Dermis blood vessel endothelial cell (primary cell): Measurements from ENCODE around the gene SEMA3E. TPM values are rescaled to one million over a fixed set of nuclear protein-coding genes. Genes with fewer than 3 reads are reported as not detected.

Source experiments
- DNase-seq: peaks from one replicate; pipeline ENCODE4 v3.0.0; 2010
- total RNA-seq: library from RNA; depleted of rRNA; stranded (reverse); fragments of >200 nt; gene quantifications from 2 replicates; pipeline ENCODE4 v1.2.3, GENCODE V29; 2014

Gene SEMA3E
- total RNA-seq, 1 donor from 2014 or later = 0.34 TPM

DNA sequence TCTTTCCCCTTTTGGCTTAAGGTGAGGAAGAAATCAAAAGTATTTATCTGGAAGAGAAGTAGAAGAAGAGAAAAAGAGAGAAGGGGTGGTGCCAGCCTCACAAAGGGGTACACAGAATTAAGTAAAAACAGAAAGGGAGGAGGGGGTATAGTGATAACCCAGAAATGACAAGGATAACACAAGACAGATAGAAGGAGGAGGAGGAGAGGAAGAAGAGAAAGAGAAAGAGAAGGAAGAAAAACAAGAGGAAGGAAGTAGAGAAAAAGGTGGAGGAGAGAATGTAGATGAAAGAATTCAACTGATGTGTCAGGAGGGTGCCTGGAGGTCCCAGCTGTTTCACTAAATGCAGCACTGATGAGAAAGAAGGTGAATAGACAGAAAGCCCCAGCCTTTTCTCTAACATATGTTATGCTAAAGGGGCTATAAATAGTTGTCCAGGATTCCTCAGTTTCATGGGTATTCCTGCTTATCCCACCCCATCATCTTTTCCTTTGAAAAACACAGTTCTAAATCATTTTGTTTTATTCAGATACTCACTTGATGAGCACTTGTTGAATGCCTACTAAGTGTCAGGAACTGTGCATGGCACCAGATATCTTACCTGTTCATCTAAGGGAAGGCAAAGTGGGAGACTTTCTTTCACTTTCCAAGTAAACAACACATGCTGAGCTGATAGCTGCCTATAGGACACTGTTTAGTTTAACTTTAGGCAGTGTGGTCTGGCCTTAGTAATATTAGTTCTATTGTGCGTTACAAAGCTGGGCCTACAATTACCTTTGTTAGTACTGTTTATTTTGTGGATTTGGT is 8.0 kb downstream of the SEMA3E start:
- DNase-seq = no peak

DNA sequence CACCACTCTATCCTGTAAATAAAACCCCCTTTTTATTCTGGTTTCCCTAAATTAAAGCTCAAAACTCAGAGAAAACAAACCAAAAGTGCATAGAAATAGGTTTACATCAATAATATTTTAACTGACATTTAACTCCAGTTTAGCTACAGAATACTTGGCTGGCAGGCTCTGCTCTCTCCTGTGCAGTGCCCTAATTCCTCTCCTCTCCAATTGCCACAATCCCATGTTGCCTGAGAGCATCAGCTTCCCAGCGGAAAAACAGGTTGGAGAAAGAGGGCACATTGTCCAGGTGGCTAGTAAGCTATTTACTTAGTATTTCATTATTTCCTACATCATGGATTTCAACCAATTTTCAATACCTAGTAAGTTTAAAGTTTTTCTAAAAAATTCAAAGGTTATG is 8.7 kb downstream of the SEMA3E start:
- DNase-seq = no peak

DNA sequence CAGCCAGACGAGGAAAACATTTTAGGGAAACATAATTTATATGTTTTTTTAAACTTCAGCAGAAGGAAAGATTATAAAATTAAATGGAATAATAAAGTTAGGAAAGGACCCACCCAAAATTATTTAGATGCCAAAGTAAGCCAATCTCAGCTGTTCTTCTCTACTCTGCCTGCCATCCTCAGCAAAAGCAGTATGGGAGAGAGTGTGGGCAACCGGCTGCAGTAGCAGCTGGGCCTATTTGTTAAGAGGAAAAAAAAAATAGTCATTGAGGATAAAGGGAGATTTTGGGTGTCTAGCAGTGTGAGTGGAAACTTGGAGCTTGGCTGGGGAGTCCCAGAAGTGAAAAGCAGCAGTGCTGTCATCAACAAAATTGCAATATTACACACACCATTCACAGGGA is 15.4 kb downstream of the SEMA3E start:
- no peak for DNase-seq

DNA sequence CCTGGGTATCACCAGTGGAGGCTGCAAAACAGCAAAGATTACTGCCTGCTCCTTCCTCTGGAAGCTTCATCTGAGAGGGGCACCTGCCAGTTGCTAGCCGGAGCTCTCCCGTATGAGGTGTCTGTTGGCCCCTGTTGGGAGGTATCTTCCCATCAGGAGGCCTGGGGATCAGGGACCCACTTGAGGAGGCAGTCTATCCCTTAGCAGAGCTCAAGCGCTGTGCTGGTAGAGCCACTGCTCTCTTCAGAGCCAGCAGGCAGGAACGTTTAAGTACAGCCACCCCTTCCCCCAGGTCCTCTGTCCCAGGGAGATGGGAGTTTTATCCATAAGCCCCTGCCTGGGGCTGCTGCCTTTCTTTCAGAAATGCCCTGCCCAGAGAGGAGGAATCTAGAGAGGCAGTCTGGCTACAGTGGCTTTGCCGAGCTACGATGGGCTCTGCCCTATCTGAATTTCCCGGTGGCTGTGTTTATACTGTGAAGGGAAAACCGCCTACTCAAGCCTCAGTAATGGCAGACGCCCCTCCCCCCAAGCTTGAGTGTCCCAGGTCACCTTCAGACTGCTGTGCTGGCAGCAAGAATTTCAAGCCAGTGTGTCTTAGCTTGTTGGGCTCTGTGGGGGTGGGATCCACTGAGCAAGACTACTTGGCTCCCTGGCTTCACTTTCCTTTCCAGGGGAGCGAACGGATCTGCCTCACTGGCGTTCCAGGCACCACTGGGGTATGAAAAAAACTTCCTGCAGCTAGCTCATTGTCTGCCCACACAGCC is 19.6 kb downstream of the SEMA3E start:
- DNase-seq = no peak

DNA sequence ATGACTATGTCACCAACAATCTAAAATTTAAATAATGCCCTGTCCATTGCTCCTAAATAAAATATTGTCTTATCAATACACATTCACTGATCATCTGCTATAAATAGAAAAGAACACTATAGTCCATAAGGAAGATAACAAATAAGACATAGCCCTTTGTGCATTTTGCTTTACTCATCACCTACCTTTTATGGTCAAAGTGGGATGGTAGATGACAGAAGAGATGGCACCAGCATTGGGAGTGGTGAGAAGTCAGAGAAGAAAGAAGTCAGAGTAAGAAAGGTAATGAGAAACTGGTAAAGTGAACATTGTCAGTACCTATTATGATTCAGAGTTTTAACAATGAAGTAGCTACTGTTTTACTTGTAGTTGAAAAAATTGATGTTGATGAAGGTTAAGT is 31.1 kb downstream of the SEMA3E start:
- DNase-seq = no peak

DNA sequence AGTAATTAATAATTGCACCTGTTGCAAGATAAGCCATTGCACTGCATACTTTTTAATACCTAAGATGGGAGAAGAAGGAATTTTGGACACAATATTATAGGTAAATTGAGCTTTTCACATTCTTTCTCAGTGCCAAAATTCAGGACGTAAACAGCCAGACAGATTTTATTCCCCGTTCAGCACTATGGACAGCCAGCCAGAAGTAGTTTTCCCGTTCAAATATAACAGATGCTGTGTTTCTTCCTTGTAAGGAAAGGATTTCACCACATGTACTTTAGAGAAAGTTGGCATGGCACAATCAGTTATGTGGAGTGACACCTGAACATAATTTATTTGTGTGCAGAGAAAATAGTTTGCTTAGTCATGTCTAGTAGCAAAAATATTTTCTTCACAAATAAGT is 34.8 kb downstream of the SEMA3E start:
- no peak for DNase-seq

DNA sequence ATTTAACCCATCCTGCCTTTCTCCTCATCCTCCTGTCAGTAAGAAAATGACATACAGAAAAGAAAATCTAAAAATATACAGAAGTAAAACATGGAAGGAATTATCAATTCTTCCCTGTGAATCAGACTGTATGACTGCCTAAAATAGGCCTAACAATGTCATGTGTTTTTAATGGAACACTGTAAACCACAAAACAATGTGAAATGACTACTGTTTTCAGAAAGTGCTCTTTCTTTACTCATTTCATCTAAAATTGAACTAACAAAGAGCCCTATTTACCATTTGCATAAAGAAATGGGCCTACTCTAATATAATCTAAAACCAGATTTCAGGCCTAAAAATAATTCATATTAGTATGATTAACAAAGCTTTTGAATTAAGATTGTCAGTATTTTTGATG is 35.7 kb downstream of the SEMA3E start:
- DNase-seq = no peak

DNA sequence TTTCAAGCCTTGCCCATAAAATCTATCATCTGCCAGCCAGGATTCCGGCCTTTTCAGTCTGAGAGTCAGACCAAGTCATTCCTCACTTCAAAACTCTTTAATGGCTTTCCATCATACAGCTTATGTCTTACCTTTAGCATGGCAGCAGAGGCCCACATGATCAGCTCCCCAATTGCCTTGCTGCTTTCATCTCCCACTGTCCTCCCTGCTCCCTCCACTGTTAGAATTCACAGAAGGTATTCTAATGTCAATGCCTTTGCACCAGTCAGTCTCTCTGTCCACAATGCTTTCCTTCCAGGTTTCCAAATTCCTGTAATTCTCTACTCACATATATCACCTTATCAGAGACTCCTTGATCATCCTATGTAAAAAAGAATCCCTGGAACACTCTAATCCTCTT is 37.2 kb downstream of the SEMA3E start:
- DNase-seq = no peak

DNA sequence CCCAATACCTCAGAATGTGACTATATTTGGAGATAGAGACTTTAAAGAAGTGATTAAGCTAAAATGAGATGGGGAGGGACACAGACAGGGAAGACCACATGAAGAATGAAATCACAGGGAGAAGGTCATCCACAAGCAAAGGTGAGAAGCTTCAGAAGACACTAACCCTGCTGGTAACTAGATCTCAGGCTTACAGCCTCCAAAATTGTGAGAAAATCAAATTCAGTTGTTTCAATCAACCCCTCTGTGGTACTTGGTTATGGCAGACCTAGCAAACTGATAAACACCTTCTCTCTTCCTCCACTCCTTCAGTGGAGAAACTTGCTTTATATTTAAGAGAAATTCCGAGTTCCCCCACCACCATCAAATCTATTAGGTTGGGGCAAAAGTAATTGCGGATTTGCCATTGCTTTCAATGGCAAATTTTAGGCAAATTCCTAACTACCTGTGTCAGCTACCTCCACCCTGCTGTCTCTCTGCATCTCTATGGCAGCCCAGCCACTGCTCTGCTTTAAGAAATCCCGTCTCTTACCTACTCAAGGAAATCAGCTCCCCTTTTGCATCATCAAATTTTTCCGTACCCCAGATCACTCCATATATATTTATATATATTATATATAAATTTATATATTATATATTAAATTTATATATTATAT is 38.2 kb downstream of the SEMA3E start:
- no peak for DNase-seq

DNA sequence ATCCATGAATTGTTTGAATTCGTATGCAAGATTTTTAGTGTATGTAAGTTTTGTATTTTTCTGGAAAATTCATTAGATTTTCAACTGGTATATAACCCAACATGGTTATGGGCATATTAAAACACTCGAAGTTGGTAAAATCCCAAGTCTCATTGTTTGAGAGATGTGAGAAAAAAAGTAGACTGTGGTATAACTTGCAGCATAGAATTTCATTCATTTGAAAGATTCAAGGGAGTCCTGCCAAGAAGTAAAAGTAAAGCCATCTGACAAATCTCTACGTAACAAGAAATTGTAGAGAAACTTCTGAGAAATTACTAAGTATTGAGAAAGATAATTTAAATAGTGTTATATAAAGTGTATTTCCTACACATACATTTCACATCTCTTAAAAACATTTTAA is 40.2 kb downstream of the SEMA3E start:
- DNase-seq = no peak

DNA sequence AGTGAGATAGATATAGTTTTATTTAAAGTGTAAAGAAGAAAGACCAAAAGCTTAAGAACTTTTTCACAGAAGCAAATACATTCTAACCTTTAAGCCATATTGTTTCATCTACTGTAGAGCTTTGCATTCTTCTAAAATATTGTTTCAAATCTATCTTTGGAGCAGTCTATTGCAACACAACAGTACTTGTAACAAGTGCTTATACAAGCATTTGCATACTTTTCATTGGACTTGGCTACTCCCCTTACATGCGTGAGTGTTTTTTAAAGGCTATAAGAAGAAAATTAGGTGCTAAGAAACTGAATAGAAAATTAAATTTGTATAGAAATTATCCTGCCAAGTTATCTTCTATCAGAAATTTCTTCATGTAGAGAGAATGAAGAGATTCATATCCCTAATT is 45.3 kb downstream of the SEMA3E start:
- DNase-seq = no peak

DNA sequence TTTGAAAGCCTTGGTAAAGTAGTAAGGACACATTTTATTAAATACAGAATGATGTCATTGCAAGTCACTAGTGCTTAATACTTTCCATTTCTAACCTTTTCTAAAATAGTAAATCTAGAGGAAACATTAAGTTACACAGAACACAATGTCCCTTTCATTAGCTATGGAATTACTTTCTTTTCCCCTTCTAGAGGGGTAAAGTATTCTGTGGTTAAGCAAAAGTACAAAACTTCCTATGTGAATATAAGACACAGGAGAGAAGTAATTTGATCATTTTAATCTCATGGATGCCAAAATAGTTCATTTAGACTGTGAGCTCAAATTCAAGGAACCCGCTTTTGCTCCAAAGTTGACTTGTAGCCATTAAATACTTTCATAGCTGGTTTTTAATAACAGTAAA is 49.8 kb downstream of the SEMA3E start:
- DNase-seq = no peak

DNA sequence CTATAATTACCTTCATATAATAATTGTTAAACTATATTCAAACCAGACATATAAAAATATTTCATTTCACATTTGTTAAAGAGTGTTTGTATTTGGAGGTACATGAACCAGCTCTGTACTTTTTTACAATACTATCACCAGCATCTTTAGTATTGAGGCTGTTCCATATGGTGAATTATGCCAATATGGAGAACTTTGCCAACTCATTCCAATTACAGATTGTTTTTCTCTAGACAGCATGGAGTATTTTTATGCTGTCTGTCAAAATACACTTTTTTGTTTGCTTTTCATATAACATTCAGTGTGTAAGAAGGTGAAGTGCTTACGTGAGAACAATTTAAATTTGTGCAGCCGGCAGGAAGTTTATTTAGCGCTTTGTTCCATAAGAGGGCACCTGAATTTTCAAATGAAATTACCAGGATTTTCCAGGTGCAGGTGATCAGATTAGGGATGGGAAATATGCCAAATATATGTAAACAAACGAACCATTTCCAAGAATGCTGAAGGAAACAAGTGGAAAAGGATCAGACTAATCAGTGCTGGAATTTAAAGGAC is 54.9 kb downstream of the SEMA3E start:
- no peak for DNase-seq

DNA sequence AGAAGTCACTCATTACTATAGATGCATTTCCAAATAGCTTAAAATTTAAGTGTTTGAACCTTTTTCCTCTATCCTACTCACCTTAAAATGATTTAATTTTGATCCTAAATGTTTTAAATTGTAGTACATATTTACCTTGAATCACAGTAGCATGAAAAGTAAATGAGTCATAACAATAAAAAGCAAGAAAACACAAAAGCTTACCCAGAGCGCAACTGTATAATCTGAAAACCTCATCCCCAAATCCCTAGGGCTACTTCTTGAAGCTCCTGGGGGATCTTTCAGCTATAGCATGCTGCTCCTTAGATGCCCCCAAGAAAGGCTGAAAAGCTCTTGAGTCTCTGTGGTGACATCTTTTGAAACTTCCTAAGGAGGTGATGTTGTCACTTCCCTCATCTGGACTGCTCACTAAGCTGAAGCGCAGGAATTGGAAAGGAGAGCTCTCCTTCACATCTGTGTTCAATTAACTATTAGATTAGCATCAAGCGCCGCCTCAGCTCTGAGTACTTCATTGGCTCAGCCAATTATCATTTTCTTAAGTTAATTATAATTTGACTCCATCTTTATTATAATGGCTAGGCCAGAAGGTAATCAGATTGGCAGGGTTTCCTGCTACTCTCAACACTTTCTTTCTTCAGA is 60.2 kb downstream of the SEMA3E start:
- DNase-seq = no peak

DNA sequence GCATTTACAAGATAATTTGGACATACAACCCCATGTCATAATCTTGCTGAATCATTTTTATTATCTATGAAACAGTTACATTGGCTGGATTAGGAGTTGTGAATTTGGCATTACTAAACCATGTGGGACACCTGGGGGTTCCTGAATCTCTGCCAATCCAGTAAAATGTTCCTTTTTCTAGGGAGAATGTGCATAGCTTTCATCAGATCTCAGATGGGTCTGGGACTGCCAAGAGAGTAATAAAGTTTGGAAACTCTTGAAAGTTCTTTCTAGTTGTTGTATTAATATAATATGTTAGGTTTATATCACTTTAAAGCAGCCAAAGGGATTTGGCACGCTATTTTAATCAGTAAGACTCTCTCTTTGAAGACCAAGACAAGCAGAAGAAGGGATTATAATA is 62.7 kb downstream of the SEMA3E start:
- DNase-seq = no peak

DNA sequence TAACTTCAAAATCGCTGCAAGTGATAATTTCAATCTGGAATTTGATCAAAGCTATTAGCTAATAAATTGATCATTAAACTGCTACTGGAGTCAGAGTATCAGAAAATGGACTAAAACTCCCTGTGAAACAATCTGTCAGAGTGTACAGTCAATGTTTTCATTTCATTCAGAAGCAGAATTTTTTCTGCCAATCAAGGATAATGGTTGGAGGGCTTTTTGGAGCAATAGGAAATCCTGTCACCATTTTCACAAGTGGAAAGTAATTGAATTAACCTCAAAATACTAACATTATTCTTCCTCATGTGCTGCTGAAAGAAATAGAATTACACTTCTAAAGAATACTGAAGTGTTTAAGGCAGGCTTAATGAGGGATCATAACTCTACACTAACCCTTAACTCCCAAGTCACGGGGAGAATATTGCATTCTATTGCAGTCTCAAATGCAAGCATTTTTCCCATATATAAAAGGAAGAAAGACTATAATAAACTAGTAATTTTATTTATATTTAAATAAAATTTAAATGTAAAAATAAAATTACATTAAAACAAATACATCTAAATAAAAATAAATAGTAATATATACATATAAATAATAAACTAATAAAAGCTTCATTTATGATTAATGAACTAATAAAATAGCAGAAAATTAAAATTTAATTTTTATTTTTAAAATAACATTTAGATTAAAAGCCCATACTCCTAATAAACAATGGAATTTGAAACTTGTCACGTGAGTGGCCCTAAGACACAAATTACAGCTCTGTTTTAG is 67.1 kb downstream of the SEMA3E start:
- no peak for DNase-seq

DNA sequence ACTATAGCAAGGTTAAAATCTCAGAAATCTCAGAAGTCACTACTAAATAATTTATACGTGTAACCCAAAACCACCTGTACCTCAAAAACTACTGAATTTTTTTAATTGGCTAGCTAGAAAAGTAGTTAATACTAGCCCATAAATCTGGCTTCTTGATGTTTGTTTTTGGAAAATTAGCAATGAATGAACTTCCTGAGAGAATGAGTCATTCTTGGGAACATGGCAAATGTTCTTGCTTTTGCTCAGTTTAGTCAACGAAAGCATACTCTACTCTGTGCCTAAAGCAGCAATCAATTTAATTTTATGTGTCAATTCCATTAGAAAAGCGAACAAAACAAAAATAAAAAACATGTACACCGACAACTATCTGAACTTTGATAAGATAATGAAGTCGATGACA is 69.2 kb downstream of the SEMA3E start:
- DNase-seq = peak; percentile 30

DNA sequence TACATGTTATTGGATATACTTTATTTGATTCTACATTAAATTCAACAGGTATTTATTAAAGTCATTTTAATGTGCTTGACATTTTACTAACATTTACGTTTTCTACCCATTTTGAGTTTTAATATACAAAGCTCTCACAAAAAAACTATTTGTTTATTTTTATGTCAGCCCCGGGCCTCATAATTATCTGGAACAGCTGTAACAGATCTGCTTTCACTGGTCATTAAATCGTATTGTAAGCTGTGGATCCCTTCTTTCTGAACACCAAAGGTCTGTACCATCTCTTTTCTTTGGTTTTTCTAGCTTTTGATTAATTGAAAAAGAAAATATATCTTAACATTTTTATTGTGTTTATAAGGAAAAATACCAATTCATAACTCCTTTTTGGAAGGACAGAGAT is 73.5 kb downstream of the SEMA3E start:
- DNase-seq = no peak

DNA sequence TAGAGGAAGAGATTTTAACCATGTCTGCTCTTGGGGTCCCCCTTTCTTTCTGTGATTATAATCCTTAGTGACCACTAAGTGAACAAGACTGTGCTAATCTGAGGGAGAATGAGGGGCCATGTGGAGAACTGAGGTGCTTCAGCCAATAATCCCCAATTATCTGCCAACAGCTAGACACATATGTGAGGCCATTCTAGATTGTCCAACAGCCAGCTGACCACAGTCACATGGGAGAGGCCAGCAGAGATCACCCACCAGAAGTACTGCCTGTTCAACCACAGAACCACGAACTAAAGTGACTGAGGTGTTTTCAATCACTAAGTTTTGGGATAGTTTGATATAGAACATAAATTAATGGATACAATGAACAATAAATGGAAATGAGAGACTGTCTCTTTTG is 74.3 kb downstream of the SEMA3E start:
- no peak for DNase-seq

DNA sequence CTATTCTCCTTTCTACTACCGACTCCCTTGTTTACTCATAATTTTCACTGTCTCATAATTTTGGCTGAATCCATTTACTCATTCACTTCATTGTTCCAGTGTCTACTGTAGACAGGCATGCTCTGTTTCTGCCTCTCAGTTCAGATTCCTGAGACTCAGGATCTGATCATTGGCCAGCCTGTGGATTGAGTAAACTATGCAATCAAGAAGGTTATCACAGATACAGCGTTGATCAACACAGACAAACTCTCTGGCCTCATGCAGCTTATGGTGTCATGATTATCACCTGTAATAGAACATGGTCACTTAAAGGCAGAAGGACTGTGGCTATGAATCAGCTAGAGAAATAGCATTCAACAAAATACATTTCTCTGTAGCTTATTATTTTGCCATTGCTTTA is 86.0 kb downstream of the SEMA3E start:
- no peak for DNase-seq

DNA sequence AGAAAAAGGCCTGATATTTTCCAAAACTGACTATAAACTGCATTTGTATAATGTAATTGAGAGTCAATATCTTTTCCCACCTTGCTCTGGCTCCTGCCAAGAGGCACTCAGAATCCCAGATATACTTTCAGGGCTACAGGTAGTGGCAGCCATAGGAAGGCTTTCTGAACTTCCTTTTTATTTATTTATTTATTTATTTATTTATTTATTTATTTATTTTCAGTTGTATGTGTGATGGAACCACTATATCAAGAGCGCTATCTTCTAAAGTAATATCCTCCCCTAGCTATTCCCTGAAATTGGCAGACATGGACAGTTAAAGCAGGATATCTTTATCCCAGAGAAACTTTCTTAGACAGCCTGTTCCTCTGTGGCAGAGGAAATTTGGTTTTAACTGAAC is 86.7 kb downstream of the SEMA3E start:
- no peak for DNase-seq

DNA sequence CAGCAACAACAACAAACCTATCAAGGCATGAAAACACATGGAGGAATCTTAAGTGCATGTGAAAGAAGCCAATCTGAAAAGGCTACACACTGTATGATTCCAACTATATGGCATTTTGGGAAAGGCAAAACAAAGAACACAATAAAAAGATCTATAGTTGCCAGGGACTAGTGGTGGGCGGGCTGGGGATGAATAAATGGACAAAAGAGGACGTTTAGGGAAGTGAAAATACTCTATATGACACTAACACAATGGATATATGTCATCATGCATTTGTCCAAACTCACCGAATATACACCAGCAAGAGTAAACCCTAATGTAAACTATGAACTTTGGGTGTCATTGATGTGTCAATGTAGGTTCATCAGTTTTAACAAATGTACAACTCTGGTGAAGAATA is 89.1 kb downstream of the SEMA3E start:
- DNase-seq = no peak
